ENCODE data around the gene APOBEC3B.

GRCh38 chr22:38957808-38958650 lies 24.1 kb upstream of the APOBEC3B start:
- no peak for TF ChIP-seq CTCF (IDR thresholded peaks at IDR 0.05; ENCODE audit: low read length)
- TF ChIP-seq EZH2 (IDR thresholded peaks at IDR 0.05; ENCODE audit: borderline replicate concordance, low read length): no peak

All from OCI-LY1 (cell line).